Right renal cortex interstitium (tissue), 3 donors: ENCODE data around the gene STARD5. TPM values are rescaled to one million over a fixed set of nuclear protein-coding genes. Genes with fewer than 3 reads are reported as not detected.

Source experiments
- DNase-seq, 3 donors: peaks; one replicate each; pipeline ENCODE4 v3.0.0-alpha.2; 2013; ENCODE audit warnings: low read depth in 3 of 3, low spot score in 2 of 3
- polyA plus RNA-seq, 3 donors: library from polyadenylated mRNA; unstranded; fragments of 120-200 nt; gene quantifications; one replicate each; pipeline ENCODE4 v1.2.1, GENCODE V29; 2013; ENCODE audit not compliant: insufficient read length in 3 of 3

The STARD5 gene
- polyA plus RNA-seq, 3 donors = 3.0 to 5.1 (median 4.8) TPM

DNA sequence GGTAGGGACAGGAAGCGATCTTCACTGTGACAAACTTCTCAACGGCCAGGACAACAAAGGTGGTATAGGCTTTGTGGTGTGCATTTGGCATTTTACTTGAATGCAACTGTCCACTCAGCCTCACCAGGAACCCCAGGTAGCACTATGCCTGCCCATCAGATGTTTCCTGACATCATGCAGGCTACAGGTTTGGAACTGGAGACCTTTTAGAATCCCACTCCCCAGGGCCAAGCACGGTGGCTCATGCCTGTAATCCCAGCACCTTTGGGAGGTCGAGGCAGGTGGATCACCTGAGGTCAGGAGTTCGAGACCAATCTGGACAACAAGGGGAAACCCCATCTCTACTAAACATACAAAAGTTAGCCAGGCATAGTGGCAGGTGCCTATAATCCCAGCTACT, 9.6 kb downstream of the STARD5 start:
- DNase-seq = no peak

DNA sequence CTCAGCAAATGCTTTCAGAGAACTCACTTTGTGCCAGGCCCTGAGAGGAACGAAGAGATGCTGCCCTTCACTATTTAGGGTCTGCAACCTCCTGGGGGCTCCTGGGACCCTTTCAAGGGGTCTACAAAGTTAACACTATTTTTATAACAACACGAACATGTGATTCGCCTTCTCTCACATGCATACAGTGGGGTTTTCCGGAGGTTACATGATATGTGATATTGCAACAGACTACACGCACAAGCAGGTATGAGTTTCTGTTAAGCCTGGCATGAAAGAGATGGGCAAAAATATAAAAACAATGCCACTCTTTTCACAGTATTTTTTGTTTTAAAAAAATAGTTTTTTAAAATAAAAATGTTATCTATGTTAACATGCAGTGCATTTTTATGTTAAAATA, 10.3 kb downstream of the STARD5 start:
- no peak for DNase-seq

DNA sequence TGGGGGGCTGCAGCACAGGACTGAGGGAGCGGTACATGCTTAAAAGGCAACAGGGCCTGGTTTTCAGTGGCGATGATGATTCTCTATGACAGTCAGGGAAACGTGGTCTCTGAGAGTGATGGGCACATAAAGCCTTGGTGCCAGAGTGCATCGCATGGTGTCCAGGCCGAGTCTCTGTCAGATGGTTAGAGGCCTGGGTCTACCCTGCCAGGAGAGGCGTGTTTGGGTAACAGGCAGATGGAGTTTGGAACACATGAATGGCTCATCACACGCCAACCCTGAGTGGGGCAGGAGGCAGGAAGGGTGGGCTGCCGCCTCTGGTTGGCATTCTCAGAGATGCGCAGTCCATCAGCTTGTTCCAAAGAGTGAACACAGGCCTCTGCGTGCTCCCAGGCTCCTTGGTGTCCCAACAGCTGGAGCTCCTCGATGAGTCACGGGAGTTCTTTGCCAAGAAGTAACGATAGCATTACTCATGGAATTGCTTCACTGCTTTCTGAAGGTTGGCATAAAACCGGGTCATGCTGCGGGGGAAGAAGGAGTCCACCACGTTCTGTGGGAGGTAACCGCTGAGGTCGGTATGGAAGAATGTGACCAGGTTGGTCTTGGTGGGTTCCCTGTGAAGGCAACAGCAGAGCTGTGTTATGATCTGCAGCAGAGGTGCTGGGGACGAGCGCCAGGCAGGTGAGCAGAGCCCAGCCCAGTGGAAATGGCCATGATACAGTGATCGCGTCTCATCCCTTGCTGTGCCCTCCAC, 11.0 kb downstream of the STARD5 start:
- DNase-seq = no peak

DNA sequence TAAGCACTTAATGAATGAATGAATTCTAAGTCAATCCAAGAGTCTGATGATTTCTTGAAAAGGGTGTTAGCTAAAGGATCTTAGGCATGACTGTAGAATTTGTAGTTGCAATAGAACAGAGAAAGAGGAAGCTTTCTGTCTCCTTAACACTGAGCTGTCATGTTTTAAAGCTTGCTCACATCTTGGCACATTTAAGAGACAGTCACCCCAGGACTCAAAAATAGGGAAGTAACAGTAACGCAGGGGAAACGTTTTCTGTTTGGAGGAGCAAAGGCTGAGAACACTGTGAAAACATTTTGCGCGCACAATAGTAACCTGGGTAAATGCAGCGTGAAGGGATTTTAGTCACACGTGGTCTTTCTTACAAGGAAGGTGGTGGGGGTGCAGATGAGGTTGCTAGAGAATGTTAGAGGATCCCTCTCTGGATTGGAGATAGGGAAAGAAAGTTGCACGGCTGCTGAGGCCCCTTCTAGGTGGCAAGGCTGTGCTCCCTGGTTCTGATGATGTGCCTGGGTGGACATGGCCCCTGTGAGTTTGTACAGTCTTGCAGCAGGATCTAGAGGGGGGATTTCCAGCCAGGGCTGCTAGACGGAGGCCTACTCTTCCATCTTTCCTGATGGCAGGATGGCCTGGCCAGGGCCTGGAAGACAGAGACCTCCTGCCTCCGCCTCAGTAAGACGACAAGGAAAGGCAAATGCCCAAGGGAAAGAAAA, 12.0 kb downstream of the STARD5 start:
- DNase-seq = no peak

DNA sequence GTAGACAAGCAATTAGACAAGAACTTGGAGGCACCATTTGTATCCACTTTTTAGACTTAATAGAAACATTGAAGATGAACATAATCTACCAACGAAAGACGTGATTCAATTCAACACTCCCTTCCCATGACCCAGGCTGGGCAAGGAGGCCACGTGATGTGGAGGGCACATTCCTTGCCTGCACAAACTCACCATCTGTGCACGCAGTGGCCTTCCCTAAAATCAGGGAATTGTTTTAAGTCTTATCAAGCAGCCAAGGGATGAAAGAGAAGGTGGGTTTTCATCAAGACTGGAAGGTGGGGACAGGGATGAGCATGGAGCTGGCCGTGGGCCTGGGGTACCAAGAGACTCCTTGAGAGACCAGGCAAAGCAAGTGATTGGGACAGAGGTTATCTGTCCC, 13.5 kb downstream of the STARD5 start:
- no peak for DNase-seq

DNA sequence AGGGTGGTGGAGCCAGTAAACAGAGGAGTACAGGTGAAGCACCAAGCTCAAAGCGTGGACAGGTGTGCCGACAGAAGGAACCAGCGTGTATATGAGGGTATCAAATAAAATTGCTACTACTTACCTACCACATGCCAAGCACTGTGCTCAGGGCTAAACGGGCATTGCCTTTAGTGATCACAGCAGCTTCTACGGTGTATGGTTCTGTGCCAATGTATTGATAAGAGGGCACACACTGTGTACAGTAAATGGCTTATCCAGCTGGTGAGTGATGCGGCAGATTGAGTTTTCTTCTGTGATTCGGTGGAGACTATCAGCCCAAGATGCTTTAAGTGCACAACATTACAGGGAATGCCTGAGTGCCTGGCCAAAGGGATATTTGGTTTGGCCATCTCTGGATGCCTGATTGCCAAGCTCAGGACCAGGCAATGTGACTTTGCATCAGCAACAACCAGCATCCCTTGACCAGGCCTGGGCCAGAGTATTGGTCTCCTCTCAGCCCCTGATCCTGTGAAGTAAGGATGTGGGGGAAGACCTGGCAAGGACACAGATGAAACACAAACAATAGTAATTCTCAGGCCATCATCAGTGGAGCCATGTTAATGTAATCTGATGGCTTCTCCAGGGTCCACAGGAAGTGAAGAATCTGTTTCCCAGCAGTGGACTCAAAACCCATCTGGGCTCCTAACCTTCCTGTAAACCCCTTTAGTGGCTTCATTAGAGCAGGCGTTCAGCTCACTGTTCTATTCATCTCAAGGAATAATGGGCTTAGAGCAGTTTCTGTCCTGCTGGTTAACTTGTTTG, 14.1 kb downstream of the STARD5 start:
- DNase-seq = no peak

DNA sequence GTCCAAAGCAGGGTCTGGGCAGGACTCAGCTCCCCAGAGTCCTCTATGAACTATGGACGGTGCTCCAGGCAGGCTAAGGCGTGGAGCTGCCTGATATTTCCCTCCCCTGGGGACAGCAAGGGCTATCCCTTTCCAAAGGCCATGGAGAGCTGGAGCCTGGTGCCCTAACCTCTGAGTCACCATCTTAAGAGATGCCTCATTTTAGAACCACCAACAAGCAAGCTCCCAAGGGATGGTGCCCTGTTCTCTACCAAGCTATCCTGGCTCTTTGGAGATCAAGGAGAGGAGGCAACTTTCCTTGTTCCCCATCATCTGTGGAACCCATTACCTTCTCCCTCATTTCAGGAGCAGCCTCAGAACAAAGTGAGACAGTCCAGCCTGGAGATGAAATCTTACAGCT, 15.7 kb downstream of the STARD5 start:
- no peak for DNase-seq

DNA sequence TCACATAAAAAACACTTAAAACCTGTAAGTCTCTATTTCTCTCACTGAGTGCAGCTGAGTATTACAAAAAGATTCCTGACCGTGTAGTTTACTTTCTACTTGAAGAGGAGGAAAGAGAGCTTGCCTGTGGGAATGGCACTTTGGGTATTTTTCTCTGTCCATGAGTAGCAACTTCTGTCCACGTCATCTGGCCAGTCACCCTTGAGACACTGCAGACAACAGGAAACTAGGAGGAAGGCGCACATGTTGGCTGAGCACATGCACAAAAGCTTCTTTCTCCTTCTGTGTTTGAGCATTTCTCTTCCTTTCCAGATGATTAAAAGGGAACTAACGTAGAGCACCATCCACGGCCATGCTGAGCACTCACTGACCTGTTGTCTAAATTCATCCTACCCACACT, 19.7 kb downstream of the STARD5 start:
- DNase-seq = no peak

DNA sequence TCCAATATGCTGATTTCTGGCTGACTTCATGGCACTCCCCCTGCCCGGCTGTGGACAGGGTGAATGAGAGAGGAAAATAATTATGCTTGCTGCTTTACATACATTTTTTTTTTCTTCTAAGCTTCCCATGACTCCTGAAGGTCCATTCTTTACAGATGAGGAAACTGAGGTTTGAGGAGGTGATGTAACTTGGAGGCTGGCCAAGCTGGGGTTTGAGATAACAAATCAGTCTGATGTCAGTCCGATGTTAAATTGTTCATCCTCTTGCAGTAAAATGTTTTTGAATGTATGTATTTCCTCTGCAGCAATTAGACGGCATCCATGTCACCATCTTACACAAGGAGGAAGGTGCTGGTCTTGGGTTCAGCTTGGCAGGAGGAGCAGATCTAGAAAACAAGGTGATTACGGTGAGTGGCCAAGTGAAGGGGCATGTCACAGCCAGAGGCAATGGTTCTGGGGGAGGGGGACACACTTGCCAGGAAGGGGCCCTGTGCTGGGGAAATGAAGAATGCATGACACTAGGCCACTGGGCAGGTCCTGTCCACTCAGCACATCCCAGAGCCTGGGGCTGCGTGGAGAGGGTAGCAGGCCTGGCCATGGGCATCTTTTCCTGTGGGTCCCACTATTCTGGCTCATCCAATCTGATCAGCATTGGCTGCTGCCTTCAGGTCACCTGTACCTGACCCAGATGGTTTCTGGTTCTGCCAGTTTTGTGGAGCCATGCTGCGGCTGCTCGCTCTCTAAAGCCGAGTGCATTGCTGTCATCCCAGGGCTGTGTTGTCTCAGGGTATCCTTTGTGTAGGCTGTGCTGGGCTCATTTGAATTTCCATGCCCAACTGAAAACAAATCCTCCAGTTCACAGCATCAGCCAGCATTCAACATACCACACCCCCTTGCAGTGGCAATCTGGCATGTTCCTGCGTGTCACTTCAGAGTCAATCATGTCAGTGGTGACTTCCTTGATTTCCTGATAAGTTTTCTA, 20.4 kb downstream of the STARD5 start:
- no peak for DNase-seq

DNA sequence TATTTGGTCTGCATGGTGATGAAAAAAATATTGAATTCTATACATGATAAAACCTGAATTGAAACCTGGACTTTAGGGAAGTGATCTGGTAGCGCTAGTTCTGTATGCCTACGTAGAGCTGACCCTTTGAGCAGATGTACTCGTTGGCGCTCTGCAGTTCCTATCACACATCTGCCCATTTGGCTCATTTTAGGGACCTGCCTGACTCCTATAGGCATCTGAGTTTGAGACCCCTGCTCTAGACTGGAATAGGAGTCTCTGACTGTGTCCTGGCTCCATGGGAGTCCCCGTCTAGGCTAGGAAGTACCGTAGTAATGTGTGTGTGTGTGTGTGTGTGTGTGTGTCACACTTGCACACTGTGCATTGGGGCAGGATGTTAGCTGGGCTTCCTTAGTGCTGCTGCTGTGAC, 21.2 kb downstream of the STARD5 start:
- DNase-seq = no peak

DNA sequence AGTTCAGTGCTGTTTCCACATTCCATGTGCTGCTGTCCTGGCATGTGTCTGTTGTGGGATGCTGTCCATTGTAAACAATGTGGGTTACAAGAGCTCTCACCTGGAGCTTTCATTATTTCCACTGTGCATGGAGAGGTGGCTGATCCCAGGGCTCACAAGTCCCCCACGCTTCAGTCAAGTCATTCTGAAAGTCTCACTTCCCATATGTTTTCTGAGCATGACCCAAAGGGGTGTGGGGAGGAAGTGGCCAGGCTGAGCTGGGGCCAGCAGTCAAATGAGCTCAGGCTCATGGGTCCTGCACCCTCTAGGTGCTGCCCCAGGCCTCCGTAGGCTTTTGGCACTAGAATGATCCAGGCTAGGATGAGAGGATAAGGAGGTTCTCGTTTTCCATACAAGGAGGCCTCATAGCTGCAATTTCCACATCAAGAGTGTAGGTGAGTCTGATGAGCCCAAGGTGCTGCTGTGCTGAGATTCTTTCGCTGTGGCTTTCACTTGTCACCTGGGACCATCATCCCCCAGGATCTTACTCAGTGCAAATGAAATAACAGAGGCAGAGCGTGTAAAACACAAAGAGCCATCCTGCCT, 22.0 kb downstream of the STARD5 start:
- no peak for DNase-seq

DNA sequence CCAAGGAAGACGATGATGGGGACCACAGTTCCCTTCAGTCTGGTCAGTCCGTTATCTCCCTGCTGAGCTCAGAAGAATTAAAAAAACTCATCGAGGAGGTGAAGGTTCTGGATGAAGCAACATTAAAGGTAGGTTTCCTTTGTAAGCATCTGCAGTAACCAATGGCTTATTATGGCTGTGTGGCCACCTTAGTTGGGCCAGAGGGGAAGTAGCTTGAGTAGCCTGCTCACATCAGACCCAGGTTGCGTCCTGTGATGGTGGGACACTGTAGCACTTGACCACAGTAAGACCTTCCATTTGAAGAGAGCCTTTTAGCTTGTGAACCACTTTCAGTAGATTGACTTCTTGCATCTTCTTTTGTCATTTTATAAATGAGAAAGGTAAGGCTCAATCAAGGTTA, 22.6 kb downstream of the STARD5 start:
- DNase-seq = no peak

DNA sequence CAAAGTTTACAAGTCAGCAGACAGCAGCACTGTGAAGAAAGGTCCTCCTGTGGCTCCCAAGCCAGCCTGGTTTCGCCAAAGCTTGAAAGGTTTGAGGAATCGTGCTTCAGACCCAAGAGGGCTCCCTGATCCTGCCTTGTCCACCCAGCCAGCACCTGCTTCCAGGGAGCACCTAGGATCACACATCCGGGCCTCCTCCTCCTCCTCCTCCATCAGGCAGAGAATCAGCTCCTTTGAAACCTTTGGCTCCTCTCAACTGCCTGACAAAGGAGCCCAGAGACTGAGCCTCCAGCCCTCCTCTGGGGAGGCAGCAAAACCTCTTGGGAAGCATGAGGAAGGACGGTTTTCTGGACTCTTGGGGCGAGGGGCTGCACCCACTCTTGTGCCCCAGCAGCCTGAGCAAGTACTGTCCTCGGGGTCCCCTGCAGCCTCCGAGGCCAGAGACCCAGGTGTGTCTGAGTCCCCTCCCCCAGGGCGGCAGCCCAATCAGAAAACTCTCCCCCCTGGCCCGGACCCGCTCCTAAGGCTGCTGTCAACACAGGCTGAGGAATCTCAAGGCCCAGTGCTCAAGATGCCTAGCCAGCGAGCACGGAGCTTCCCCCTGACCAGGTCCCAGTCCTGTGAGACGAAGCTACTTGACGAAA, 24.2 kb downstream of the STARD5 start:
- DNase-seq = no peak

DNA sequence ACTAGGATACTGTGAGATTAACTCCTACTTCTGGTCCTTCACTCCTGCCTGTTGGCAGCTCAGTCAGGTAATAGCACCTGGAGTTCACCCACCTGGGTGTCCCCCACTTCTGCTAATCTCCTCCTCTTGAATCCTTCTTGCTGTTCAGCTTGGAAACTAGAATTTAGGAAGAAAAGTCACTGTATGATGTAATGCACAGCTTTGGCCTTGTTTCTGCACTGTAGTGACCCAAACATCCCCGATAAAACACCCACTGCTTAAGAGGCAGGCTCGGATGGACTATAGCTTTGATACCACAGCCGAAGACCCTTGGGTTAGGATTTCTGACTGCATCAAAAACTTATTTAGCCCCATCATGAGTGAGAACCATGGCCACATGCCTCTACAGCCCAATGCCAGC, 24.8 kb downstream of the STARD5 start:
- no peak for DNase-seq

DNA sequence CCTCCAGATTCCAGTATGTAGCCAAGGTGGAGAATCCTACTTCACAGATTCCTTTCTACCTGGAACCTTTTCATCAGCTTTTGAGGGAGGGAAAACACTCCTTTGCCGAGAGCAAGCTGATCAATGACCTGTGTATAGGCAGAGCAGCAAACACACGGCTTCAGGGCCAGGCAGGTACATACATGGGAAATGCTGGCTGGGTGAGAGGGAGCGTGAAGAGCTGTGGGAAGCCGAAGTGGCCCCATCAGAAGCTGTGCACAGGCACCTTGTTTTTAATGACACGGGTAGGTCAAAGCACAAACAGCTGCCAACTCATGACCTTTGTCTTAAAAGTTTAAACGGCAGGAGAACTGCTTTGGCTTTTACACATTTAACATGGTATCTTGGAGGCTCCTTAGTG, 25.3 kb downstream of the STARD5 start:
- no peak for DNase-seq

DNA sequence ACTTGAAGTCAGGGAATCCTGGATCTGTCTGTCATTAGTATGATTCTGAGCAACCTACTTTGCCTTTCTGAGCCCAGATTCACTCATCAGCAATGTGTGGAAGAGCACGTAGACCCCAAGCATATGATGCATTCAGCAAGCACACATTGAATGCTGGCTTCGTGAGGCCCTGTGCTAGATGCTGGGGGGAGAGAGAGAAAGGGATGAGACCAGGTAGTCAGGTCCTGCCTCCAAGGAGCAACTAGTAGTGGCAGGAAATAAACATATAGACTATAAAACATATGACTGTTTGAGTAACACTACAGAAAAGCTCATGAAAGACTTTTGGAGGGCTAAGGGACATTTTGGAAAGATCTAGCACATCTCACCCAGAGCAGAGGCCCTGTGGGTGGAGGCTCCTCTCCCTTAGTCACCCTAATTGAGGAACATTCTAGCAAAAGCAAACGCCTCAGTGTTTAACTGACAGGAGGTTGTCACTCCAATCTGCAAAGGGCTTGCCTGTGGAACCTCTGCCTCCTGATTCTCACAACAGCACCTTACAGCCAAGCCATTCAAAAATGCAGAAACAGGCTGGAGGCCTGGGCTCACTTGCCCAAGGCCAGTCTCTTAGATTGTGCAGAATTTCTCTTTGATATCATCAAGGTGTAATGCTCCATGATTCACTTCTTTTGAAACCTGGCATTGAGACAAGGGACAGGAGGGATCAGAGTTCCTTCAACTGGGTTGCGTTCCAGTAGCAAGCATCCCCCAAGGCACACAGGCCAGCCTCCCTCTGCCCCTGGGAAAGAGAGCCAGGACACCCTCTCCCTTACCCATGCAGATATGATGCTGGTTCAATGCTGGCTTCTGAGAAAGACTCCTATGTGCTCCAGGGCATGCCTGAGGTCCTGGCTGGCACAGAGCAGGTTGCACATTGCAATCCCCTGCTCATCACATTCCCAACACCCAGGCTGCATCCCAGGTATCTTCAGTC, 26.1 kb downstream of the STARD5 start:
- DNase-seq = no peak

DNA sequence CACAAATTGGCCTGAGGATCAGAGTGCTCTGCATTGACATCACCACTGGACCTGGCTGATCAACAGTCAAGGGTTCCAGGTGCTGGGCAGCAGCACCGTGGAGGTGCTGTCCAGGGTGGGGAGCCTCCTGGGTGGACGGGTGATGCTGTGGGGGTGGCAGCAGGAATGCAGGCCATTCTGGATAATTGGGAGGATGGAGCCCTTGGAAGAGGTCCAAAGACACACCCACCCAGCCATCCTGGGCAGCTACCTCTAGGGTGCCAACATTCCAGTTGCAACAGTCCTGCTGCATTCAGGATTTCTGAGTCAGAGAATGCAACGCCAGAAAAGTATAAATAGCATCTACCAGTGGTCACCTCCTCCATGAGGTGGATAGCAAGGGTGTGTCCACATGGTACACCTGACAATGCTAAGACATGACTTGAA, 26.8 kb downstream of the STARD5 start:
- no peak for DNase-seq

DNA sequence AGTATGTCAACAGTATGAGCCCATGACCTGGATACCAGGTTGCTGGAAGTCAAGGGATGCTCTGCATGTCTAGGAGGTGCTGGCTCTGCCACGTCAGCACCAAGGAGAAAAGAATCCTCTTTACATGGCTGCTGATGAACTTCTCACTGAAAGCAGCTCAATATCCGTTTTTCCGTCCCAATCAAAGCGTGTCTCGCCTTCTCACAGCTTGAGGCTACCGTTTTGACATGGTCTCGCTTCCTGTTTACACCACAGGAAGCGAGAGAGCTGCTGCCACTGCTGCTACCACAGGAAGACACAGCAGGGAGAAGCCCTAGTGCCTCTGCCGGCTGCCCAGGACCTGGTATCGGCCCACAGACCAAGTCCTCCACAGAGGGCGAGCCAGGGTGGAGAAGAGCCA, 27.3 kb downstream of the STARD5 start:
- DNase-seq = no peak
